ENCODE measurements around the gene SHROOM1. TPM values are rescaled to one million over a fixed set of nuclear protein-coding genes. Genes with fewer than 3 reads are reported as not detected.

Gene SHROOM1
- total RNA-seq, 4 donors from 2014 or later: 4.5 to 21.2 (median 13.1) TPM

DNA sequence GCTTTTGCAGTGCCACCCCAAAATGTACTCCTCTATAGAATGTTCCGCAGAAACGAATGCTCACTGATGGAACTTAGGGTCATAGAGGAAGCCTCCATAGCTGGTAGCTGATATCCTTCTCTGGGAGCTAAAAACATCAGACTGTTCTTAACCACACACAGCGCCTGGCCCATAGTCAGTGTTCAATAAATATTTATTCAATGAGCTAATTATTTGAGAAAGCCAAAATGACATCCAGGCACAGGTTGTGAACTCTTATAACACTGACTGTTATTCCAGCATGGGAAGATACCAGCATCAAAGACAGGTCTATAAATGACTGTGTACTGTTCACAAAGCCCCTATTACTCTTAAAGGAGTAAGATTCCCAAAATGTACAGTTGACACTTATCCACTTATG lies 22.9 kb upstream of the SHROOM1 start:
- H3K4me1 ChIP-seq: no peaks in the 10 kb centered on the region
- intact Hi-C loops (cut with DNase I): no loop called here
- WGBS: 84% methylated on average over 3 of the region's 3 CpGs

GRCh38 chr5:132850066-132850465 lies 19.6 kb upstream of the SHROOM1 start:
- H3K4me3 ChIP-seq: no peak overlapping the region
- no peaks in the 10 kb centered on the region for H3K27me3 ChIP-seq
- TF ChIP-seq, protein P1, sequence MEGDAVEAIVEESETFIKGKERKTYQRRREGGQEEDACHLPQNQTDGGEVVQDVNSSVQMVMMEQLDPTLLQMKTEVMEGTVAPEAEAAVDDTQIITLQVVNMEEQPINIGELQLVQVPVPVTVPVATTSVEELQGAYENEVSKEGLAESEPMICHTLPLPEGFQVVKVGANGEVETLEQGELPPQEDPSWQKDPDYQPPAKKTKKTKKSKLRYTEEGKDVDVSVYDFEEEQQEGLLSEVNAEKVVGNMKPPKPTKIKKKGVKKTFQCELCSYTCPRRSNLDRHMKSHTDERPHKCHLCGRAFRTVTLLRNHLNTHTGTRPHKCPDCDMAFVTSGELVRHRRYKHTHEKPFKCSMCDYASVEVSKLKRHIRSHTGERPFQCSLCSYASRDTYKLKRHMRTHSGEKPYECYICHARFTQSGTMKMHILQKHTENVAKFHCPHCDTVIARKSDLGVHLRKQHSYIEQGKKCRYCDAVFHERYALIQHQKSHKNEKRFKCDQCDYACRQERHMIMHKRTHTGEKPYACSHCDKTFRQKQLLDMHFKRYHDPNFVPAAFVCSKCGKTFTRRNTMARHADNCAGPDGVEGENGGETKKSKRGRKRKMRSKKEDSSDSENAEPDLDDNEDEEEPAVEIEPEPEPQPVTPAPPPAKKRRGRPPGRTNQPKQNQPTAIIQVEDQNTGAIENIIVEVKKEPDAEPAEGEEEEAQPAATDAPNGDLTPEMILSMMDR (IDR thresholded peaks at IDR 0.05): no peak
- TF ChIP-seq POLR2AphosphoS5 (IDR thresholded peaks at IDR 0.05) (no peak), EP300 (IDR thresholded peaks at IDR 0.05) (no peak), POLR2A (IDR thresholded peaks at IDR 0.05; ENCODE audit: low read depth) (no peak)
- no peak overlapping the region for H3K27ac ChIP-seq (replicated peaks in 1 of 4)
- no peaks in the 10 kb centered on the region for H3K4me1 ChIP-seq
- no peaks in the 10 kb centered on the region for H3K9me3 ChIP-seq
- 90% methylated on average over 2 of the region's 2 CpGs for WGBS
- DNase-seq (ENCODE audit: extremely low spot score): no peak
- intact Hi-C loops (cut with DNase I): no loop called here
- no peaks in the 10 kb centered on the region for H3K36me3 ChIP-seq

More for the DNA sequence above, 22.9 kb upstream of the SHROOM1 start:
- no peaks in the 10 kb centered on the region for H3K36me3 ChIP-seq
- no peak overlapping the region for H3K4me3 ChIP-seq
- H3K9me3 ChIP-seq: no peaks in the 10 kb centered on the region
- H3K27me3 ChIP-seq: no peaks in the 10 kb centered on the region
- no peak for DNase-seq (ENCODE audit: extremely low spot score)
- TF ChIP-seq POLR2AphosphoS5 (IDR thresholded peaks at IDR 0.05) (no peak), POLR2A (IDR thresholded peaks at IDR 0.05; ENCODE audit: low read depth) (no peak), EP300 (IDR thresholded peaks at IDR 0.05) (no peak)
- TF ChIP-seq, protein P1 (IDR thresholded peaks at IDR 0.05): no peak
- no peak overlapping the region for H3K27ac ChIP-seq (replicated peaks in 1 of 4)

DNA sequence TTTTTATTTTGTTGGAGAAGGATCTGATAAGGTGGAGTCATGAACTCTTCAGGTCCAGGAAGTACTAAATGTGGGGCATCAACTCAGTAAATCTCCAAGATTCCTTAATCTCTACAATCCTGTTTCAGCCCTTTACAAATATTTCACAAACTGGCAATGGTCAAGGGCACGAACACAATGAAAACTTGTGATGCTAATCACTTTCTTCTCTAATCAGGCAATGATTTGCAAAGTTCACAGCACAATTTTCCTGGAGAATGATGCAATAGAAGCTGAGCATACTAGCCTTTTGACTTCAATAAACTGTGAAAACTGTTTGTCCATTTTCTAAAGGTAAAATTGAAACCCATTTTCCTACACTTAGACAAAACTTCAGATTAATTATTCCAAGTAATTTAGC lies 18.9 kb upstream of the SHROOM1 start:
- intact Hi-C loops (cut with DNase I): no loop called here
- H3K27ac ChIP-seq (replicated peaks in 1 of 4): no peak overlapping the region
- TF ChIP-seq POLR2AphosphoS5 (IDR thresholded peaks at IDR 0.05) (no peak), POLR2A (IDR thresholded peaks at IDR 0.05; ENCODE audit: low read depth) (no peak), EP300 (IDR thresholded peaks at IDR 0.05) (no peak)
- TF ChIP-seq, protein P1 (IDR thresholded peaks at IDR 0.05): no peak
- no peaks in the 10 kb centered on the region for H3K4me1 ChIP-seq
- no peaks in the 10 kb centered on the region for H3K9me3 ChIP-seq
- 88% methylated on average over 1 of the region's 1 CpG for WGBS
- no peak for DNase-seq (ENCODE audit: extremely low spot score)
- H3K27me3 ChIP-seq: no peaks in the 10 kb centered on the region
- H3K36me3 ChIP-seq: no peaks in the 10 kb centered on the region
- H3K4me3 ChIP-seq: no peak overlapping the region

- H3K4me3 ChIP-seq: no peak overlapping the region
- TF ChIP-seq, protein P1 (IDR thresholded peaks at IDR 0.05): no peak
- TF ChIP-seq POLR2A (IDR thresholded peaks at IDR 0.05; ENCODE audit: low read depth) (no peak), POLR2AphosphoS5 (IDR thresholded peaks at IDR 0.05) (no peak), EP300 (IDR thresholded peaks at IDR 0.05) (no peak)
- H3K27ac ChIP-seq (replicated peaks in 1 of 4): no peak overlapping the region
- intact Hi-C loops (cut with DNase I): no loop called here
- no peaks in the 10 kb centered on the region for H3K4me1 ChIP-seq
- no peaks in the 10 kb centered on the region for H3K36me3 ChIP-seq
- 94% methylated on average over 8 of the region's 8 CpGs for WGBS
- H3K27me3 ChIP-seq: no peaks in the 10 kb centered on the region
- DNase-seq (ENCODE audit: extremely low spot score): no peak
- H3K9me3 ChIP-seq: no peaks in the 10 kb centered on the region
These were observed 17.8 kb upstream of the SHROOM1 start for GRCh38 chr5:132848270-132848669.

DNA sequence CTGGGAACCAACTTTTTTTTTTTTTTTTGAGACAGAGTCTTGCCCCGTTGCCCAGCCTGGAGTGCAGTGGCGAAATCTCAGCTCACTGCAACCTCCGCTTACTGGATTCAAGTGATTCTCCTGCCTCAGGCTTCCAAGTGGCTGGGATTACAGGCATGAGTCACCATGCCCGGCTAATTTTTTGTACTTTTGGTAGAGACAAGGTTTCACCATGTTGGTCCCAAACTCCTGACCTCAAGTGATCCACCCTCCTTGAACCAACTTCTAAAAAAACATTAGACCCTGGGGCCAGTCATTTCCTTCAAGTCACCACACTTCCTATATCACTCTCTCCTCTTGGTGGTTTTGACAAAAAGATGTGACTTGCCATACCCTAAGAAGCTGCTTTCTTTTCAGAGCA lies 10.9 kb upstream of the SHROOM1 start:
- no peaks in the 10 kb centered on the region for H3K27me3 ChIP-seq
- H3K27ac ChIP-seq (replicated peaks in 1 of 4): no peak overlapping the region
- intact Hi-C loops (cut with DNase I): no loop called here
- H3K4me1 ChIP-seq: peaks cover 0 to 17% (median 16%) of the 10 kb centered on the region in 4 donors
- TF ChIP-seq POLR2A (IDR thresholded peaks at IDR 0.05; ENCODE audit: low read depth) (no peak), EP300 (IDR thresholded peaks at IDR 0.05) (no peak), POLR2AphosphoS5 (IDR thresholded peaks at IDR 0.05) (no peak)
- TF ChIP-seq, protein P1 (IDR thresholded peaks at IDR 0.05): no peak
- H3K36me3 ChIP-seq: no peaks in the 10 kb centered on the region
- WGBS: 74% methylated on average over 4 of the region's 4 CpGs
- DNase-seq (ENCODE audit: extremely low spot score): no peak
- H3K9me3 ChIP-seq: no peaks in the 10 kb centered on the region
- H3K4me3 ChIP-seq: no peak overlapping the region

All from esophagus muscularis mucosa (tissue), 4 donors.